MV-4-11 (cell line): ENCODE results near the gene PIP4K2A.
"Not testable (repeated sequence)": the region's sequence is repeated elsewhere in the genome, so short reads cannot be mapped to it uniquely, and the experiment has no call there.

Experiments used
- DNase-seq: peaks from one replicate; lab custom pipeline; 2025; lab: John Stamatoyannopoulos, UW

Gene PIP4K2A

GRCh38 chr10:22693860-22694259 lies 20.5 kb downstream of the PIP4K2A start:
- no peak for DNase-seq

DNA sequence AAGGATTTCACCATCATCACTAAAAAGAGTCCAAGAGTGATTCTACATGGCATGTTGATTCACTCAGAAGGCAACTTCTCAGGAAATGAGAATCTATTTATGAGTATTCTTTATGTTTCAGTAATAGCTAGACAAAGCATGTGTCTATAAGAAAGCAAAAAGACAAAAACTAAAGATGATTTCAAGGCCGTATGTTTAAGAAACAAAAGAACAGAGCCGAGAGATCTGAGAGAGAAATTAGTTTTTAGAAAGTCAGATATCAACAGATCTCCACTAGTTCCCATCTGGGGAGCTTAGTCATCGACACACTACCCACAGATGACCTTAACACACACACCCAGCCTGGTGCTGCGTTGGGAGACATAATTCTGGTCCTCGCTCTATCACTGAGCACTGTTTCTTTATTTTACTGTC lies 21.0 kb downstream of the PIP4K2A start:
- DNase-seq: peak; percentile 59

- DNase-seq: not testable (repeated sequence)
Measured at GRCh38 chr10:22692119-22692518, 22.3 kb downstream of the PIP4K2A start.

DNA sequence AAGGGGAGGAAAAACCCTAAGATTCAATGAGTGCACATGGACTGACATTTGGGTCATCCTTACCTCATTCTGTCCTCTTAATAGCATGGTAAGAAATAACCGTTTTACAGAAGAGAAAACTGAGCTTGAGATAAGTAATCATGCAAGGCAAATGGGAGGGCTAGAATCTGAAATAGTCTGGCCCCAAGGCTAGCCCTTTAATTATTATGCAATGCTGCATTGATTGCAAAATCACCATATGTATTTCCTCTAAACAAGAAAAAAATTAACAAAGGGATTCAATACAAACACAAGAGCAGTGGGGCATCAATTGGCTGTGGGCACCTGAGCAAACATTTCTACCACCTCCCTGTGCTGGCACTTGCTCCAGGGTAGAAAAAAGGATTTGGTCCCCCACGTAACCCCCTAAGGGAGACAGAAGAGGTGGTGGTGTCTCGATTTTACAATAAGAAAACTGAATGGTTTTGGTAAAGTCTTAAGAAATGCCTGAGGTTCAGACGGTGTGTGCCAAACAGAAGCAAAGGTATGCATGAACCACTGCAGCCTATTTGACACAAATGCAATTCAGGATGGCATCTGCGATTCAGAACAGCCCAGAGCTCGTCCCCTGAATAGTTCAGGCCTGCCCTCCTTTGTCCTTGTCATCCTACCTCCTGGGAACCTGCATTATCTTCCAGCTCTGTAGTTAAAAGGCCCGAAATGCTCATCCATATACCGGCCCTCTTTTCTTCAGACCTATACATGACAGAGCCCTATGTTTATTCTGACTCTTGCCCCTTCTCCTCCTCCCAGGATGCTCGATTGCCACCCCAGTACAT lies 23.6 kb downstream of the PIP4K2A start:
- peak; percentile 75 for DNase-seq

DNA sequence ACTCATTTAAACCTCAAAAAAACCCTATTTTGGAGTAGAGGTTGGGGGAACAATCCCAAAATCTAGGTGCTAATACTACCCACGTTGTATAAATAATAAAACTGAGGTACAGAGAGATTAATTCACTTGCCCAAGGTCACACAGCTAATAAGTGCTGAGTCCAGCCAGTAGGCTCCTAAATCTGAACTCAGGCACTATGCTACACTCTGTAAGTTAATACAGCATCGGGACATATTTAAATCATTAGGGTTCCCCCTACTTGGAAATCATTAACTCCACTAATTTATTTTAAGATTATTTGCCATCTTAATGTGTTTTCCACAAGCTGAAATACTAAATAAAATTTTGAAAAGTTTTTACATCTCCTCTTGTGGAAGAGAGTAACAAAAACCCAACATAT lies 24.2 kb downstream of the PIP4K2A start:
- DNase-seq: no peak

DNA sequence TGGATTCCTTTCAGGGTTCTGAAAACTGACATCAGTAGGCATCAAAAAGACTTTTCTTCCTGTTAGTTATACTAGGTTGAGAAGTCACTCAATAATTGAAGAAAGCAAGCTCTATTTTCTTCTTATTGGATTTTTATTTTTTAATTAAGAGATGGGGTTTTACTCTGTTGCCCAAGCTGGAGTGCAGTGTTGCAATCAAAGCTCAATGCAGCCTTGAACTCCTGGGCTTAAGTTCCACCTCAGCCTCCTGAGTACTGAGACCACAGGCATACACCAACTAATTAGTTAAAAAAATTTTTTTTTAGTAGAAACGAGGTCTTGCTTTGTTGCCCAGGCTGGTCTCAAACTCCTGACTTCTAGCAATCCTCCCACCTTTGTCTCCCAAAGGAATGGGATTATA lies 28.0 kb downstream of the PIP4K2A start:
- no peak for DNase-seq

DNA sequence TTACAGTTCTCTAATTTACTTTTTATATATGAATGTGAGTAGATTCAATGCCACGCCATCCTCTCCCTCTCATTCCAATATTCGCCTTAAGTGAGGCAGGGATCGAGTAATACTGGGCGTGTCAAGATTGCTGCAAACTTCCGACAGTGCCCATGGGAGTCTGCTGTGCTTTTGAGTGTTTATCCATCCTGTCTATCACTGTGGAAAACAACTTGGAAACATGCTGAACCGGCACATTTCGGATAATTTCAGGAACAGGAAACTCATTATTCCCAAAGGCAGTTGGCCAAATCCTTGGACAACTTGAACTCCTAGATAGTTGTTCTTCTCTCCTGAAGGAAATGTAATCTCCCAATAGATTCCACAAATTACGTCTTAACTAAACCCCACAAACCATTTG lies 28.5 kb downstream of the PIP4K2A start:
- no peak for DNase-seq

- no peak for DNase-seq
Measured at GRCh38 chr10:22684699-22685098, 29.7 kb downstream of the PIP4K2A start.

DNA sequence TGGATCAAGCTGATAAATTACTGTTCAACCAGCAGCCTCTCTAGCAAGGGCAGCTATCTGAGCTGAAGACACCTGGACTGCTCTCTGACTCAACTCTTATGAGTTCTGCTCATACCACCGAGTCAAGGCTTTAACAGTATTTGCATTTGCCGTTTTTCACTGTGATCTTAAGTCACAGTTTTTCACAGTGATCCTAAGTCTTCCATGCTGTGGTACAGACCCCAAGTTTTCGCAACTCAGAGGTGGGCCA lies 31.3 kb downstream of the PIP4K2A start:
- peak; percentile 36 for DNase-seq

DNA sequence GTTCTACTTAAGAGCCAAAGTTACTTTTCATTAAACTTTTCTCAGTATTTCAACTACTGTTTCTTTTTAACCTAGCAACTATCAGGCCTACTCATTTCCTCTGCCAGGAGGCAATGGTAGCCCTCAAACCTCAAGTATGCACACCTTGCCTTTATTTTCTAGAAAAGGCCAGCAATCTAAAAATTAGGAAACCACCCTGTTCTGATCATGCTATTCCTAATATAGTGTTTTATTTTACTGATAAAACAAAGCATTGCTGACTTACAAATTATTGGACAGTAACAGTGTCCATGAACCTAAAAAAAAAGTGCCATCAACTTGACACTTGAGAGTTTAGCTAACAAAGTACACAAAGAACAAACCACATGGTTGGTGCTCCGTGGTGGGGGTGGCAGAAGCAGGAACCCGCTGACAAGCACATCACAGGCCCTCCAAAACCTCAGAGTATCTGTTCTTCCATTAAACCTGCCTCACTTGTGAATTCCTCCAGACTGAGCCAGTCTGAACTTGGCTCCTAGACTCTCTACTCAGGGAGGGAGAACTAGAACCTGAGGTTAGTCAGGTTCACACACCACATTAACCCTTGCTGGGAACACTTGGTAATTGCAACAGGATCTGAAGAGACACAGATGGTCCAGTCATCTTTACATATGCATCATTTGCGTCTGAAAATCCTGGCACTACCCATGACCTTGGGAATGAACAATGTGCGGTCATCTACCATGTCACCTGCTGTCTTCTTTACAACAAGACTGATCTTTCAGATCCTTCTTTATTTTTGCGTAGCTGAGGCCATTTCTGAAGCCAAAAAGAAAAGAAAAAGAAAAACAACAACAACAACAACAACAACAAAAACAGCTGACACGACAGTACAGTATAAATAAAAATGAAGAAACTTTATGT lies 31.9 kb downstream of the PIP4K2A start:
- peak; percentile 55 for DNase-seq

DNA sequence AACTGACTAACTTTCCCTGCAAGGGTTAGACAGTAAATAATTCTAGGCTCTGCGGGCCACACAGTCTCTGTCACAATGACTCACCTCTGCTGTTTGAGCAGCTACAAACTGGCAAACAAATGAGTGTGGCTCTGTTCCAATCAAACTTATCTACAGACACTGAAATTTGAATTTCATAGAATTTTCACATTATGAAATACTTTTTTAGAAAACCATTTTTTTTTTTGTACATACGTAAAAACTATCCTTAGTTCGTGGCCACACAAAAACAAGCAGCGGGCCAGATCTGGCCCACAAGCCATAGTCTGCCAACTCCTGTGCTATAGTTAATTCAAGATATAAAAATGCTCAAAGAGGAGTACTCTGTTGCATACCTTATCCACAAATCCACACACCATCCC lies 32.6 kb downstream of the PIP4K2A start:
- DNase-seq: peak; percentile 54

DNA sequence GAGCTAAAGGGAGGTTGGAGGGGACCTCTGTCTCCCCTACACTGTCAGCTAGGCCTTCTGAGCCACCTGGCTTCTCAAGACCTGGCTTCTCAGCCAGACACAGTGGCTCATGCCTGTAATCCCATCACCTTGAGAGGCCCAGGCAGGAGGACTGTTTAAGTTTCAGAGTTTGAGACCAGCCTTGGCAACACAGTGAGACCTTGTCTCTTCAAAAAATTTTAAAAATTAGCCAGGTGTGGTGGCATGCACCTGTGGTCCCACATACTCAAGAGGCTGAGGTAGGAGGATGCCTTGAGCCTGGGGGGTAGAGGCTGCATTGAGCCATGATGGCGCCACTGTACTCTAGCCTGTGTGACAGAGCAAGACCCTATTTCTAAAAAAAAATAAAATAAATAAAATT lies 33.1 kb downstream of the PIP4K2A start:
- DNase-seq: no peak

- DNase-seq: peak; percentile 7
Measured at GRCh38 chr10:22679608-22680007, 34.8 kb downstream of the PIP4K2A start.

GRCh38 chr10:22677333-22677732 lies 37.0 kb downstream of the PIP4K2A start:
- DNase-seq: peak; percentile 43

DNA sequence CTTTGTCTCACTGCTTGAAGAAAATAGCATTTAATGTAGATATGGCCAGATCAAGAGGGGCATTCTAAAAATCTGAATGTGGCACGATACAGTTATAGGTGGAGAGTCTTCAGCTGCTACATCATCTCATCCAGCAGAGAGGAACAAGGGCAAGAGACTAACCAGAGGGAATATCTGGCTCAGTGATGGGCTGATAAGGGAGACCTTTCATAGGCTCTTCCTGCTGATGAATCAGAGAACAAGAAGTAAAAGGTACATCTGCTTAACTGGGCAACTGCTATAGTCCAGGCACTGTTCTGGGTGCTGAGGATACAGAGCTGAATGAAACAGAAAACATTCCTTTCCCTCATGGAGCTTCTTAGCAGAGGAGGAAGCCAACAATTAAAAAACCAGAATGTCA lies 37.9 kb downstream of the PIP4K2A start:
- DNase-seq: no peak

- no peak for DNase-seq
Measured at GRCh38 chr10:22674573-22674930, 39.8 kb downstream of the PIP4K2A start.

DNA sequence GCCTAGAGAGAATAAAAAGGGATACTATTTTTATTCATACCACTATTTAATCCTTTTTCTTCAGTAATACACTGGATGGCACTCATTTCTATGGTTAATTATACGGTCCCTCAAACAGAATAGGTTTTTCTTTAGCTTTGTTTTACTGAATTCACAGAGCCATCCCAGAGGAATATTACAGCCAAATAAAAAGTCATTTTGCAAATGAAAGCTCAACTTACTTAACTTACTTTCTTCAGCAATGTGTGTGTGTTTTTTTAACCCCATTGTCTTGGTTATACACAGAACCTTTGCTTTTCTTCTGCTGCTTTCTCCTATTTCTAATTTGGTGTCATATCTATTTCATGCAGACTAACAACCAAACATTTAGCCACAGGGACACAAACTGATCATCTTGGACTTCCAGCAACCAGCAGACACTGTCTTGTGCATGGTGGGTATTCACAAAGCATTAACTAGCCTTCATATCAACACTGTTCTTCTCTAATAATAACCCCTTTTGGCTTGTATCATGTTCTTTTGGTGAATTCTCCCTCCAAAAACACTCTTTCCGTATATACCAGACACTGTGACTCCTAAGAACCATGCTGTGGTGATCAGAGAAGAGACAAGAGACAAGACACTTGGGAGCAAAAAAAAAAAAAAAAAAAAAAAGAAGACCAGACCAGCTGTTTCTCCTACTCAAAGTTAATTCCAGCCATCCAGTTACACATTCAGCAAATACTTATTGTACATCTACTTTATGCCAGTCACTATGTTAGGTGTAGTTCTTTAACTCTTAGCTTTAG lies 40.4 kb downstream of the PIP4K2A start:
- no peak for DNase-seq

DNA sequence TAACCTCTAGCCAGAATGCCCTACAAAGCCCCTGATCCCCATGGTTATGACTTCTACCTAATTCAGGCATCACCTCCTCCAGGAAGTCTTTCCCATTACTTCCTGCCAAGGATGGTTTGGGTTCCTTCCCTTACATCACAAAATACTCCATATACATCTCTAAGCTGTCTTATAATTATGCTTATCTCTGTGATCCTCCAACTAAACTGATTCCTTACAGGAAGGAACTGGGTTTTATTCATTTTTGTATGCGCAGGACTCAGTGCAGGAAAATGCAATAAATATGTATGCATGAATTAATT lies 41.3 kb downstream of the PIP4K2A start:
- no peak for DNase-seq

- DNase-seq: no peak
Measured at GRCh38 chr10:22672319-22673090, 41.9 kb downstream of the PIP4K2A start.

DNA sequence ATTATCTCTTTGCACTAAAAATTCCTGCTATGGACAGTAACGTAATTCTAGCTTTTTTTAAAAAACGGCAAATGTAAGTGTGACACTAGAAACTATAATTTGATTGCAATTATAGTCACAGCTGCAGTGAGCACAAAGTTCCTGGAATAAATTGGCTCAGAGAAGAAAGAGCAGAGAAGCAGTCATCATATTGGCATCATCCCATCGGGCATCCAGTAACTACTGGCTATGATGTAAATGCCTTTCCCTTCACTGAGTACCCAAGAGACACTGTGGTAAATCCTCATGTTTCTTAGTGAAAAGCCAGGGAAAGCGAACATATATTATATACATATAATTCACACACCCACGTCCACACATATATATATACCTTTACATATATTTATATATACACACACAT lies 43.6 kb downstream of the PIP4K2A start:
- DNase-seq: no peak

DNA sequence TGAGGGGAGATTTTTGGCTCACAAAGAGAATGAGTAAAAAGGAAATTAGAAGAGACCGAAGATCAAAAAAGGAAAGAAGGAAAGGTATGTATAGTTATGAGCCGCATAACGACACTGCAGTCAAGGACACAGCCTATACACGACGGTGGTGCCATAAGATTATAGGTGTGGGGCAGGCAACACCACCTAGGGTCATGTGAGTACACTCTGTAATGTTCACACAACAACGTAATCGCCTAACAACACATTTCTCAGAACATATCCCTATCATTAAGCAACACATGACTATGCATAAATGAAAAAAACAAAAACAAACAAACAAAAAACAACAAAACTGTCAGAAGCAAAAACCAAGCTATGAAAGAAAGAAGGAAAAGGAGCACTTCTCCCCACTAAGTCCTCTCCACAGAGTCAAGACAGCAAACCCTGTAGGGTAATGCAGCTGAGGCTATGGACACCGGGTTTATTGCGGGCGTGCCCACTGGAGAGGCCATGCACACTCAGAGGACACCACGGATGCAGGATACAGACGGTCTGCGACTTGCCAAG lies 45.1 kb downstream of the PIP4K2A start:
- DNase-seq: no peak

GRCh38 chr10:22667093-22667480 lies 47.3 kb downstream of the PIP4K2A start:
- DNase-seq: no peak
